GM21717 (cell line): ENCODE data around the gene TNFRSF25.
A peak's percentile ranks its signal among the peaks of the same experiment; 100 is the strongest.

Source experiments
- ATAC-seq: cut with Tn5 transposase; IDR thresholded peaks from one replicate; pipeline ENCODE4 v1.9.1; 2021; ENCODE audit warnings: mild to moderate bottlenecking, moderate library complexity; ENCODE audit not compliant: unreplicated experiment

TNFRSF25 gene

GRCh38 chr1:6419804-6420453 lies 46.0 kb downstream of the TNFRSF25 start, which contains the start of gene HES2:
Gene HES2, minus strand, starts transcription at chr1:6419919. Its CDS starts 99 bp downstream, at chr1:6419820.
- ATAC-seq: no peak

GRCh38 chr1:6419397-6419803 lies 46.6 kb downstream of the TNFRSF25 start:
- no peak for ATAC-seq

- ATAC-seq: no peak
Measured at GRCh38 chr1:6418668-6419396, 47.1 kb downstream of the TNFRSF25 start.

GRCh38 chr1:6417961-6418667 lies 47.9 kb downstream of the TNFRSF25 start:
- no peak for ATAC-seq

- ATAC-seq: no peak
Measured at GRCh38 chr1:6416906-6417305, 49.1 kb downstream of the TNFRSF25 start.

- ATAC-seq: no peak
Measured at GRCh38 chr1:6416295-6416656, 49.7 kb downstream of the TNFRSF25 start.

- ATAC-seq: no peak
Measured at GRCh38 chr1:6414881-6415626, 50.9 kb downstream of the TNFRSF25 start.

- peak; percentile 76 for ATAC-seq
Measured at GRCh38 chr1:6414443-6414844, 51.5 kb downstream of the TNFRSF25 start.

- no peak for ATAC-seq
Measured at GRCh38 chr1:6412896-6413295, 53.1 kb downstream of the TNFRSF25 start.
